ENCODE results near the gene TSC2. TPM values are rescaled to one million over a fixed set of nuclear protein-coding genes. Genes with fewer than 3 reads are reported as not detected.

Gene TSC2
- total and polyA plus RNA-seq, 2 experiments from 2014 or later = 52.2 to 53.7 TPM

- Histone ChIP-seq H3K9me3 (ENCODE audit: low read depth) (no peaks in the 10 kb centered on the region), H3K27ac (no peak overlapping the region), H3K9me2 (ENCODE audit: insufficient read depth) (no peaks in the 10 kb centered on the region), H3K4me2 (ENCODE audit: unreplicated experiment) (no peak overlapping the region), H3K27me3 (replicated peaks; ENCODE audit: insufficient read depth) (no peaks in the 10 kb centered on the region), H3K9ac (no peak overlapping the region), H2AFZ (no peak overlapping the region), H4K20me1 (ENCODE audit: insufficient read depth) (no peaks in the 10 kb centered on the region), H3K4me1 (ENCODE audit: insufficient read depth) (no peaks in the 10 kb centered on the region), H3K4me3 (no peak overlapping the region), H3K79me2 (ENCODE audit: insufficient read depth) (no peaks in the 10 kb centered on the region), H3K36me3 (ENCODE audit: low read depth) (peaks cover 5% of the 10 kb centered on the region; the same call in 1 of the 2 replicates), H3F3A (ENCODE audit: insufficient read depth) (no peaks in the 10 kb centered on the region)
- TF ChIP-seq EZH2 (IDR thresholded peaks at IDR 0.05; ENCODE audit: insufficient read depth, poor library complexity, severe bottlenecking) = no peak
- TF ChIP-seq EZH2phosphoT487 (IDR thresholded peaks at IDR 0.05; ENCODE audit: insufficient read depth, low read depth) = no peak
- WGBS, 2 experiments (ENCODE audit: low coverage in 1 of 2, low lambda C conversion rate in 2 of 2, missing lambda C conversion rate in 2 of 2) = 88 to 93% methylated on average over 24 to 27 of the region's 28 CpGs
- in situ Hi-C loops (cut with MboI) = no loop called here
- DNase-seq = no peak
These were observed 15.0 kb downstream of the TSC2 start for GRCh38 chr16:2062801-2063200.

DNA sequence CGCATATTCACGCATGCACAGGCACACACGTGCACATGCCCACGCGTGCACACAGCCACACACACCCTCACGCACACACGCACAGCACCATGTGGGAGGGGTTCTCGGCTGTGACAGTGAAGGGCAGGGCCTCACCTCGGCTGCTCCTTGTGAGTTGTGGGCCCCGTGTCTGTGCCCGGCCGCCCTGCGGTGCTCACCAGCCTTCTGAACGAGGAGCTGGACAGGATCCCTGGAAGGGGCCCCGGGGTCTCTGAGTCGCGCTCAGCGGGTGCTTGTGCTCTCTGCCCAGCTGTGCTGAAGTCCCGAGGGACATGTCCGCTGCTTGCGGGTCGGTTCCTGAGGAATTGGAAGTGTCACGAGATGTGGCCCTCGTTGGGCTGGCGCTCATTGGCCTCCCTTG lies 16.1 kb downstream of the TSC2 start:
- H3K36me3 ChIP-seq (ENCODE audit: low read depth) = peaks cover 11% of the 10 kb centered on the region; the same call in 1 of the 2 replicates
- H3K9ac ChIP-seq = no peak overlapping the region
- H3K9me3 ChIP-seq (ENCODE audit: low read depth) = no peaks in the 10 kb centered on the region
- in situ Hi-C loops (cut with MboI) = no loop called here
- TF ChIP-seq EZH2 (IDR thresholded peaks at IDR 0.05; ENCODE audit: insufficient read depth, poor library complexity, severe bottlenecking) (no peak), EZH2phosphoT487 (IDR thresholded peaks at IDR 0.05; ENCODE audit: insufficient read depth, low read depth) (no peak)
- H3K9me2 ChIP-seq (ENCODE audit: insufficient read depth) = no peaks in the 10 kb centered on the region
- no peak overlapping the region for H3K27ac ChIP-seq
- 92 to 93% methylated on average over 24 to 25 of the region's 25 CpGs for WGBS, 2 experiments (ENCODE audit: low coverage in 1 of 2, low lambda C conversion rate in 2 of 2, missing lambda C conversion rate in 2 of 2)
- H3K27me3 ChIP-seq (replicated peaks; ENCODE audit: insufficient read depth) = no peaks in the 10 kb centered on the region
- no peak overlapping the region for H3K4me3 ChIP-seq
- H4K20me1 ChIP-seq (ENCODE audit: insufficient read depth) = no peaks in the 10 kb centered on the region
- H3K4me2 ChIP-seq (ENCODE audit: unreplicated experiment) = no peak overlapping the region
- DNase-seq = no peak
- H3K4me1 ChIP-seq (ENCODE audit: insufficient read depth) = no peaks in the 10 kb centered on the region
- H3K79me2 ChIP-seq (ENCODE audit: insufficient read depth) = no peaks in the 10 kb centered on the region
- H2AFZ ChIP-seq = no peak overlapping the region
- H3F3A ChIP-seq (ENCODE audit: insufficient read depth) = no peaks in the 10 kb centered on the region

DNA sequence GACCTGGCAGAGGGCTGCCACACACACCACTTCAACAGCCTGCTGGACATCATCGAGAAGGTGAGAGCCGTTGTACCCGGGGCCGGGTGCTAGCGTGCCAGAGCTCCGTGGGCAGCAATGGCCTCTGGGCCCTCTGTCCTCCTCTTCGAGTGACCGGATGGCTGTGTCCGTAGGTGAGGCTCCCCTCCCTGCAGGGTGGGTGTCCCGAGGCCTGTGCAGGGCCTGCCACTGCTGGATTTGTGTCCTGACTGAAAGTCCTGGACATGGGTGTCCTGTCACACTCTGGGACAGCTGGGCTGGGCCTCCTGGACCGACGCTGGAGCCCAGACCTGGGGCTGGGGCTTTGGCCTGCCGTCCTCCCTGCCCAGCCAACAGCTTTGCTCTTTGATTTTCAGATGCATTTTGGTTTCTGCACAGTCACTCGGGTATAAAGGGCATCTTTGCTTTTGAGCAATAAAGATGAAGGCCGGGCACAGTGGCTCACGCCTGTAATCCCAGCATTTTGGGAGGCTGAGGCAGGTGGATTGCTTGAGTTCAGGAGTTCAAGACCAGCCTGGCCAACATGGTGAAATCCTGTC lies 16.7 kb downstream of the TSC2 start:
- Histone ChIP-seq H4K20me1 (ENCODE audit: insufficient read depth) (no peaks in the 10 kb centered on the region), H2AFZ (no peak overlapping the region), H3K9ac (no peak overlapping the region), H3K36me3 (ENCODE audit: low read depth) (peaks cover 11% of the 10 kb centered on the region; the same call in 1 of the 2 replicates), H3K4me3 (no peak overlapping the region), H3K9me2 (ENCODE audit: insufficient read depth) (no peaks in the 10 kb centered on the region), H3K4me2 (ENCODE audit: unreplicated experiment) (no peak overlapping the region), H3K79me2 (ENCODE audit: insufficient read depth) (no peaks in the 10 kb centered on the region), H3K4me1 (ENCODE audit: insufficient read depth) (no peaks in the 10 kb centered on the region), H3K27ac (no peak overlapping the region), H3F3A (ENCODE audit: insufficient read depth) (no peaks in the 10 kb centered on the region), H3K27me3 (replicated peaks; ENCODE audit: insufficient read depth) (no peaks in the 10 kb centered on the region), H3K9me3 (ENCODE audit: low read depth) (no peaks in the 10 kb centered on the region)
- 93 to 95% methylated on average over 16 of the region's 16 CpGs for WGBS, 2 experiments (ENCODE audit: low coverage in 1 of 2, low lambda C conversion rate in 2 of 2, missing lambda C conversion rate in 2 of 2)
- in situ Hi-C loops (cut with MboI) = no loop called here
- no peak for TF ChIP-seq EZH2 (IDR thresholded peaks at IDR 0.05; ENCODE audit: insufficient read depth, poor library complexity, severe bottlenecking)
- TF ChIP-seq EZH2phosphoT487 (IDR thresholded peaks at IDR 0.05; ENCODE audit: insufficient read depth, low read depth) = no peak
- DNase-seq = no peak

GRCh38 chr16:2066139-2066538 lies 18.4 kb downstream of the TSC2 start:
- Histone ChIP-seq H3K27me3 (replicated peaks; ENCODE audit: insufficient read depth) (no peaks in the 10 kb centered on the region), H3K9ac (no peak overlapping the region), H3K4me1 (ENCODE audit: insufficient read depth) (no peaks in the 10 kb centered on the region), H3F3A (ENCODE audit: insufficient read depth) (no peaks in the 10 kb centered on the region), H3K27ac (no peak overlapping the region), H3K79me2 (ENCODE audit: insufficient read depth) (no peaks in the 10 kb centered on the region), H3K9me3 (ENCODE audit: low read depth) (no peaks in the 10 kb centered on the region), H3K4me2 (ENCODE audit: unreplicated experiment) (no peak overlapping the region), H2AFZ (no peak overlapping the region), H3K4me3 (no peak overlapping the region), H3K9me2 (ENCODE audit: insufficient read depth) (no peaks in the 10 kb centered on the region), H3K36me3 (ENCODE audit: low read depth) (peaks cover 11% of the 10 kb centered on the region; the same call in 1 of the 2 replicates), H4K20me1 (ENCODE audit: insufficient read depth) (no peaks in the 10 kb centered on the region)
- DNase-seq = no peak
- 89 to 91% methylated on average over 11 of the region's 11 CpGs for WGBS, 2 experiments (ENCODE audit: low coverage in 1 of 2, low lambda C conversion rate in 2 of 2, missing lambda C conversion rate in 2 of 2)
- in situ Hi-C loops (cut with MboI) = no loop called here
- TF ChIP-seq EZH2 (IDR thresholded peaks at IDR 0.05; ENCODE audit: insufficient read depth, poor library complexity, severe bottlenecking) = no peak
- TF ChIP-seq EZH2phosphoT487 (IDR thresholded peaks at IDR 0.05; ENCODE audit: insufficient read depth, low read depth) = no peak
